GM19328 (cell line): ENCODE data around the gene CD109.
"Not testable (repeated sequence)": the region's sequence is repeated elsewhere in the genome, so short reads cannot be mapped to it uniquely, and the experiment has no call there.

Source experiments
- ATAC-seq: cut with Tn5 transposase; IDR thresholded peaks from one replicate; pipeline ENCODE4 v1.9.1; 2021; ENCODE audit warnings: mild to moderate bottlenecking, moderate library complexity; ENCODE audit not compliant: unreplicated experiment

Gene CD109

DNA sequence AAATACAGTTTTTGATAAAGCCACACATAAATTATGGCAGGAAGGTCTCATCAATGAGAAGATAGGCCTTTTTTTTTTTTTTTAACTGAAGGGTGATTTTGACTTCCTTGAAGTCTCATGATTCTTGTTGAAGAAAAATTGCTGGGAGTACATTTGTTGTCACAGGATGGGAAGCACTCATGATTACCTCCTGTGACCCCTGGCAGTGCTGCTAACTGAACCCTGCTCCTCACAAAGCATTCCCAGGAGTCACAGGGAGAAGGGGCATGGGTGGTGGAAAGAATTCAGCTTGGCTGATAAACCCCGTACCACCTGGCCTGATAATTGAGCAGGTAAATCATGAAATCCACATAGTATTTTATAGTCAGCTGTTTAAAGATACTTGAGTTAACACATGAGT lies 86.9 kb downstream of the CD109 start:
- no peak for ATAC-seq

DNA sequence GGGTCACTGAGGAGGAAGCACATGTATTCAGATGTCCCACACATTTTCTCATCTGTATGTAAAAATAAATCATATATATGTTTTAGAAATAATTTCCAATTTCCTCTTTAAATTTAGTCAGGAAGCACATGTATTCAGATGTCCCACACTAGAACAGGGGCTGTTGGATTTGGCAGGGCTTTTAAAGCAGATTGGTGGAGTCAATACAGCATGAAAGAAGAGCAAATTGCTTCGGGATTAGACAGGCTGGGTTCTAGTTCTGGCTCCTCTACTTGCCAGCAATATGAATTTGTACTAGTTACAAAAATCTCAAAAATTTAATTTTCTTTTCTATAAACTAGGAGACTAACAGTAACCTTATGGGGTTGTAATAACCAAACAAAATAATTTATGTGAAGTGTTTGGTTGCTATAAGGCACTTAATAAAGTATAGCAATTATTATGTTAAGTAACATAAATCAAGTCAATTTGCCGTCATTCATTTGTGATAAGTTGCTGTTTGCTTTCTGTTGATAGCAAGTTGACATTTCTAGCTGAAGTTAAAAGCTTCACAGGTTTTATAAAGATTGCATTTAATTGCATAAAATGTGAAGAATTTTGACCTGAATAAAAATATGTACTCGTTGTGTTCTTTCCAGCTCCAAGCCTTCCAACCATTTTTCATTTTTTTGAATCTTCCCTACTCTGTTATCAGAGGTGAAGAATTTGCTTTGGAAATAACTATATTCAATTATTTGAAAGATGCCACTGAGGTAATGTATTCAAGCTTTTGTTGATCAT lies 88.9 kb downstream of the CD109 start:
- no peak for ATAC-seq

DNA sequence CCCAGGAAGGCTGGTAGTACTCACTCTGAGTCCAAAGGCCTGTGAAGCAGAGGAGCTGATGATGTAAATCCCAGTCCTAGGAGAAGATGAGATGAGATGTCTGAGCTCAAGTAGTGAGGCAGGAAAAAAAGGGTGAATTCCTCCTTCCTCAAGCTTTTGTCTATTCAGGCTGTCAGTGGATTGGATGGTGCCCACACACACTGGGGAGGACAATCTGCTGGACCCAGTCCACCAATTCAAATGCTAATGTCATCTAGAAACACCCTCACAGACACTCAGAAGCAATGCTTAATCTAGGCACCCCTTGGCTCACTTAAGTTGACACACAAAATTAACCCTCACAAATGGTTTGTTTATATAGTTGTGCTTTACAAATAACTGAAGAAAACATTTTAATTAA lies 94.6 kb downstream of the CD109 start:
- ATAC-seq = no peak

DNA sequence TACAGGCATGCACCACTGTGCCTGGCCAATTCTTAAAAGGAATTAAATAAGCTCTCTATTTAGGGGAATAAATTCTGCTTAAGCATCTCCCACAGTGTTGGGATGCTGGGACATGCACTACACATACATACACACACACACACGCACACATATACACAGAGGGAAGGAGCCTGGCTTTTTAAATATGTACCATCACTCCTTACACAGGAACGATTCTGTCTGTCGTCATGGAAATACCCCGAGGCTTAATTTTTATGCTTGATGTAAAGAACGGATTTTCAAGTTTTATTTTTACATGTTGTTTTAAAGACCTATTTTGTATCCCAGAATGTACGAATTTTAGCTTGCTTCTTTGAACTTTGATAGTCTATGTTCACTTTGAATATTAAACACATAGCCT lies 95.3 kb downstream of the CD109 start:
- no peak for ATAC-seq

DNA sequence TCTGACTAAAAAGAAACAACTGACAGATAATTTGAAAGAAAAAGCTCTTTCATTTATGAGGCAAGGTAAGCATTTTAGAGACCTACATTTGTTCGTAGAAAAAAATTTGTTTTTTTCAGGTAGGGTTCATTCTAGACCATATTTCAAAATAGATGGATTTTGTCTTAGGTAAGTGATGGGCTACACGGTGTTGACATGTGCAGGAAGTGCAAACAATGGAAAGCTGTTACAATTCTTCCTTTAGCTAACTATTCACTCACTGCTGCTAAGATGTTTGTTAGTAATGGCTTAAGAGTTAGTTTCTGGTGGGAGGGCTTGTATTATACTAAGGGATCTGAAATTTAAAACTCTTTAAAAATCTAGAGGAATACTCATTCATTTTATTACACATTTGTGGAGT lies 96.7 kb downstream of the CD109 start:
- ATAC-seq = no peak

DNA sequence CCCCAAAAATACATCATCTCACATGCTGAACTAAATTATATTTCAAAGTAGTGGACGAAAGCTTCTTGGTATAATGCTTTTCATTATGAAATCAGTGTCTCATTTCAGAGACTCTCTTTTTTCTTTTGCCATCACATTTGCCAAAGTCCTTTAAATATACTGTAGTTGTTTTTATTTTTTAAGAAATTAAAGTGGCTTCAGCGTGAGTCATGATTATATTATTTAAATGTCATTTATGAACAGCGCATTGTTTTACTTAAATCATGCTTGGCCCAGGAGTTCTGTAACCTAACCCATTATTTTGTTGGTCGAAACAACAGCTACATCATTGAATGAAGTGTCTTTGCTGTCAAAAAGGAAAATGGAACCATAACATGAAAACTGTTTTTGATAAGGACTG lies 100.9 kb downstream of the CD109 start:
- no peak for ATAC-seq

DNA sequence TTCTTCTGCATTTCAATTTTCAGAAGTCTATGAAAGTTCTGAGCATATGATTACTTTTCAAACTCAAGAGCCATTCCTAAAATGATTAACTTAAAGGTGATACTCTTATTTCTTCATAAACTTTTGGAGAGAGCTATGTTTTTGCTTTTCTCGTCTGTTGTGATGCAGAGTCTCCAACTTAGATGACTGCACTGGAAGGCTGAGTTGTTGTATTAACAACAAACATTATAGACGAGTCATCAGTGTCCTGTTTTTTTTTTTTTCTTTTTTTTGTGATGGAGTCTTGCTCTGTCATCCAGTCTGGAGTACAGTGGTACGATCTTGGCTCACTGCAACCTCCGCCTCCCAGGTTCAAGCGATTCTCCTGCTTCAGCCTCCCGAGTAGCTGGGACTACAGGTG lies 101.9 kb downstream of the CD109 start:
- ATAC-seq = no peak

DNA sequence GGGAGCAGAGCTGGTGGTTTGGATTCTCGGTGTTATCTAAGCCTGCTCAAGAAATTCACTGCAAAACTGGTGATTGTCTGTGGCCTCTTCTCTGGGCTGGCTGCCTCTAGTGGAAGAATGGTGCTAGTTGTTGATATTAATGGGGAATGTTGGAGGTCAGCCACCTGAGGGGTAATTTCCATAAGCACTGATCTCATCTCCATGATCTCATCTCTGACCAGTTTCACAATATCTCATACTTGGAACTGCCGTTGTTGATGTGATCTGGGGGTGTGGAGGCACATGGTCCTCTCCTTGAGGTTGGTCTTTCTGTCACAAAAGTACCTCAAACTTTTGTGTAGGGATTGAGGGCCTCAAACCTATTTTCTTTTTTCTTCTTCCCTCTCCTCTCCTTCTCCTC lies 102.6 kb downstream of the CD109 start:
- peak; percentile 68 for ATAC-seq

DNA sequence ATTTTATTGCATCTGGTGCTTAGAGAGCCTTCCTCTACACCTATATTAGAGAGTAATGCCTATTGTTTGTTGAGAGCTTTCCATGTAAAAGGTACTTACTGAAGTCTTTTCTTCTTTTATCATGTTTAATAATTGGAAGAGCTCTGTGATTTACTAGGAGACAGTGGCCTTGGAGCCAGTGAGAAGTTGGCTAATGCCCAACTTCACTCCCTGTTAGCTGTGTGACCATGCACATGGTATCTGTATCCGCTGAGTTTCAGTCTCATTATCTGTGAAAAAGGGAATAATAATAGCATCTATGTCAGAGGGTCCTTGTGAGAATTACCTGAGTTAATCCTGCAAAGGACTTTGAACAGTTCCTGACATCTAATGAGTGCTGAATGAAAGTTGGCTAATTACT lies 105.0 kb downstream of the CD109 start:
- ATAC-seq = no peak

DNA sequence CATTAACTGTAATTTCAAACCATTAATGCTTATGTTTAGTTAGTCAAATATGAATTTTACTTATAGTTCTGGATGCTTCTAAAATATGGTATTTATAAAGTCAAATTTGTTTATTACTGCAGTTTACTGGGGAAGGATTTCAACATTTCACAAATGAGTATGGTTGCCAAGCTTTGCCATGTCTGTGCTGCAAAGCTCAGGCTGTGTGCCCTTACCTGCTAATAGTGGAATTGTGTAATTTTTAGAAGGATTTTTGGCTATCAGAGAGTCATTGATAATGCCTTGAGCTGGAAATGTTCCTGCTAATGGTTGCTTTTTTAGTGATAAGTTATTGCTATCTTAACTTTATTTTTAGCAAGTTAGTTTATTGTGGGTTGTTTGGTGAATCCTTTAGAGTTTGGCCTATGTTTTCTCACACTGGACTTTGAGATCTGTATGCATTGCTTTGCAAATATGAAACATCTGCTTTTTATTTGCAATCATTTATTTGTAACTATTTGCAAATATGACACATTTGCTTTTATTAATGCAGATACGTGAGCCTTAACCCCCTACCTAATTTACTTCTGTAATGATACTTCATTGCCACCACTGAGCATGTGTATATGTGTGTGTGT lies 105.8 kb downstream of the CD109 start:
- ATAC-seq = no peak

DNA sequence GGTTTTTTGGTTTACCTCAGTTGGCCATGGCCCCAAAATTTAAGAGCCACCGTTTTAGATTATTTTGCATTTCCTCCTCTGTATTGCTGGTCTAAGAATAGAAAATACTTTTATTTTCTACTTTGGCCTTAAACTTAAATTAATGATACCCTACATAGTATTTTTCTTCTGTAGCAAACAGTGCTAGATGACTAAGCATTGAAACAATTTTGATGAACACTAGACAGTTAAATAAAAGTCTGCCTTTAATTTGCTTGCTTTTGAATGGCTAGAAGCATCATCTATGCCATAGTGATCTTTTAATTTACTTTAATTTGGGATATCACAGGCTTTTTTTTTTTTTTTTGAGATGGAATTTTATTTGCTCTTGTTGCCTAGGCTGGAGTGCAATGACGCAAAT lies 106.4 kb downstream of the CD109 start:
- no peak for ATAC-seq

DNA sequence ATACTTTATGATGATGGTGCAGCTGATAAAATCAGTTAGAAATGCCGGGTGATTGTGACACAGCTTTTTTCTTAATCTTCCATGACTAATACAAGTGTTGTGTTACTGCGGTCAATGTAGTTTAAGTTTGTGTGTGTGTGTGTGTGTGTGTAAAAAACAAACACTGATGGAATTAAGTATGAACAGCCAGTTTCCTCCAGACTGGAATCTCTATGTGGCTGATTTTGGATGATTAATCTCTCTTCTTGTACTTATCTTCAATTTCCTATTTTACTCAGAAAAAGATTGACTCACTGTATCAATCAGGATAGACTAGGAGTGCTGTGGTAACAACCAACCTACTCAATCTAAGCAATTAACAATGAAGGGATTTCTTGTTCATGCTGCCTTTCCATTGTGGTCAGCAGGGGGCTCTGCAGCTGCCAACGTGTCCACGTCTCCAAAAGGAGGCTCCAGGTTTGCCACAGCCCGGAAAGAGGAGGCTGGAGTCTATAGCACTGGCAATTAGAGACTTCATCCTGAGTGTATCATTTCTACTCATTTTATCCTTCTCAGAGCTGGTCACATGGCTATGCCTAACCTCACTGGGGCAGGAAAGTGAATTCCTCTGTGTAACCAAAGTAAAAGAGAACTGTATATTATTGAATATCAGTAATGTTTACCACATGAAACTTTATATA lies 107.7 kb downstream of the CD109 start:
- ATAC-seq = no peak

DNA sequence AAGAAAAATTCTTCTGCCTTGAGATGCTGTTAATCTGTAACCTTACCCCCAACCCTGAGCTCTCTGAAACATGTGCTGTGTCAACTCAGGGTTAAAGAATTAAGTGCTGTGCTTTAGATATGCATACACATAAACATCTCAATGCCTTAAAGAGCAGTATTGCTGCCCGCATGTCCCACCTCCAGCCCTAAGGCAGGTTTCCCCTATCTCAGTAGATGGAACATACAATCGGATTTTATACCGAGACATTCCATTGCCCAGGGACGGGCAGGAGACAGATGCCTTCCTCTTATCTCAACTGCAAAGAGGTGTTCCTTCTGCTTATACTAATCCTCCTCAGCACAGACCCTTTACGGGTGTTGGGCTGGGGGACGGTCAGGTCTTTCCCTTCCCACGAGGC lies 109.2 kb downstream of the CD109 start:
- ATAC-seq = not testable (repeated sequence)

DNA sequence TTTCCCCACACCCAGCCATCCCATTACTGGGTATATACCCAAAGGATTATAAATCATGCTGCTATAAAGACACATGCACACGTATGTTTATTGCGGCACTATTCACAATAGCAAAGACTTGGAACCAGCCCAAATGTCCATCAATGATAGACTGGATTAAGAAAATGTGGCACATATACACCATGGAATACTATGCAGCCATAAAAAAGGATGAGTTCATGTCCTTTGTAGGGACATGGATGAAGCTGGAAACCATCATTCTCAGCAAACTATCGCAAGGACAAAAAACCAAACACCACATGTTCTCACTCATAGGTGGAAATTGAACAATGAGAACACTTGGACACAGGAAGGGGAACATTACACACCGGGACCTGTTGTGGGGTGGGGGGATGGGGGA lies 110.0 kb downstream of the CD109 start:
- not testable (repeated sequence) for ATAC-seq

DNA sequence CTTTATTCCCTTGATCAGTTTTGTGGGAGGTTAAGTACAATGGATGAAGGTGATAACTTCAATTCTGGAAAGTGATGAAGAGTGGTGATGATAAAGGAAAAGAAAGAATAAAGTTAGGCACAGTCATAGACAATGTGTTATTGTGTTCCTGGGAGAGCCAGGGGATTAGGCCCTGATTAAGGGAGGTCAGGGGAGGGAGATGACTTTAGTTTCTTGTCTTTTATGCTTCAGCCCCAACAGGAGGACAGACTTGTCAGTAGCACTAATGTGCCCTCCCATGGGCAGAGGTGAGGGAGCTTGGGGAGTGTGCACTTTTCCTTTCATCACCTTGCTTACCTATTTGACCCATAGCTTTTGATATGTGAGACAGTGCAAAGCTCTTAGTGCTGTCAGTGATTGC lies 115.7 kb downstream of the CD109 start:
- no peak for ATAC-seq

DNA sequence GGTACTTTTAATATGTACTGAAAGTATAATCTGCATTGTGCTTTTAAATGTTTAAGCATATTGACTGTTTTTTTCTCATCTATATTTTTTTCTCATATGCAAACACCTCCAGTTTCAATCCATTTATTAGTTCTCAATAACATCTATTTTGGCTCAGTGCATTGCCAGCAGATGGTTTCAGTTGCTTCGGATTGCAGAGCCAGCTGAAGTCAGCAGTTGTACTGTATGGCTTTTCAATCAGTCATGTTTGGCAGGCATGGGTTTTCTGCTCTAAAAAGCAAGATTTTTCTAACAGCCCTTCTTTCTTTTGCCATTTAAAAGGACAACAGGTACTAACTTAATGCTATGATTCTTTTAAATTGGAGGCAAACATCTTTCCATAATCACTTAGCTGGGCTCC lies 121.2 kb downstream of the CD109 start:
- no peak for ATAC-seq

DNA sequence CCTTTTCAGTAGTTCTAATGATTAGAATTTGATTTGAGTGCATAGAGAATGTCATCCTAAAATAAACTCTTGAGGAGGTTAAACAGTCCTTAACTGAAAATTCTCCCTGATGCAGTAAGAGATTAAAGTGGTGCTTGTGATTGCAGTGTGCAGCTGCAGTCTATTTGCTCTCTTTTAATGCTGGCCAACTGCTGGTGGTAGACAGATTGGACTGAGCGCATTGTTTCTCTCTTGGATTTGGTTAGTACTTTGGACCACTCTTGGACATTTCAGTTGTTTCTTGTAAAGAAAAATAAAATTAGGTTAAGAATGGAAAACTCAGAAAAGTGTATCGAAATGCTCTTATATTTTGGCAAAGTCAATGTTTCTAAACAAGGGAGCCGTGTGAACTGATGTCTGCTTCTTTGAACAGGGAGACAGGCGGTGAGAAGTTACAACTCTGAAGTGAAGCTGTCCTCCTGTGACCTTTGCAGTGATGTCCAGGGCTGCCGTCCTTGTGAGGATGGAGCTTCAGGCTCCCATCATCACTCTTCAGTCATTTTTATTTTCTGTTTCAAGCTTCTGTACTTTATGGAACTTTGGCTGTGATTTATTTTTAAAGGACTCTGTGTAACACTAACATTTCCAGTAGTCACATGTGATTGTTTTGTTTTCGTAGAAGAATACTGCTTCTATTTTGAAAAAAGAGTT lies 127.2 kb downstream of the CD109 start:
- ATAC-seq = no peak

DNA sequence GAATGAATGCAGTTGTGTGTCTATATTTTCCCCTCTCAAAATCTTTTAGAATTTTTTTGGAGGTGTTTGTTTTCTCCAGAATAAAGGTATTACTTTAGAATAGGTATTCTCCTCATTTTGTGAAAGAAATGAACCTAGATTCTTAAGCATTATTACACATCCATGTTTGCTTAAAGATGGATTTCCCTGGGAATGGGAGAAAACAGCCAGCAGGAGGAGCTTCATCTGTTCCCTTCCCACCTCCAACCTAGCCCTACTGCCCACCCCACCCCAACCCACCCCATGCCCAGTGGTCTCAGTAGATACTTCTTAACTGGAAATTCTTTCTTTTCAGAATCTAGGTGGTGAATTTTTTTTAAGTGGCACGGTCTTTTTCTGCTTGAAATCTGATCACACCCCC lies 127.8 kb downstream of the CD109 start:
- ATAC-seq = no peak

DNA sequence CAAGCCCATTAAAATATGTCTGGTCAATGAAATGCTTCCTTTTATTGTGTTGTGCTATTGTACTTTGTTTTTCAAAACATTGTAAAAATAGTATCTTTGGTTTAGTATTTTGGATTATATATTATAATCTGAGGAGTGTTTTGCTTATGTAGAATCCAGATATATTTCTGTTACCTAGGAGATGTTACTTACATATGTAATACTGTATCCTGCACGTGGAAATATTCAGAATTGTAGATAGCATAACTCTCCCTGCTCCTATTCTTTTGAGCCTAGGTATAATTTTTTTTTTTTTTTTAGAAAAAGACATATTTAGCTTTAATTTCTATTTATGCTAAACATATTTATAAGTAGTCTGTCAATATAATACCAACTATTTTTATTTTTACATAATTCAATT lies 130.6 kb downstream of the CD109 start:
- no peak for ATAC-seq

DNA sequence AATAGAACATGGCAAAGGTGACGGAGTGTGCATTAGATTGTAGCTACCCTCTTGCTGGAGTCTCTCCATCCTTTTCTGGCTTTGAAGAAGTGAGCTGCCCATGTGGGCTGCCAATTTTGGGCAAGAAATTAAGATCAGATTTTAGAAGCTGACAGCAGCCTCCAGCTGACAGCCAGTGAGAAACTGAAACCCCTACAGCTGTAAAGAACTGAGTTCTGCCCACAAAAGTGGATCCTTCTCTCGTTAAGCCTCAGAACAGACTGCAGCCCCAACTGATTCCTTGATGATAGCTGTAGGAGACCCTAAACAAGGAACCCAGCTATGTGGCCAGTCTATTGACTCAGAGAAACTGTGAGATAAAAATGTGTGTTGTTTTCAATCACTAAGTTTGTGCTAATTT lies 134.1 kb downstream of the CD109 start:
- ATAC-seq = no peak

DNA sequence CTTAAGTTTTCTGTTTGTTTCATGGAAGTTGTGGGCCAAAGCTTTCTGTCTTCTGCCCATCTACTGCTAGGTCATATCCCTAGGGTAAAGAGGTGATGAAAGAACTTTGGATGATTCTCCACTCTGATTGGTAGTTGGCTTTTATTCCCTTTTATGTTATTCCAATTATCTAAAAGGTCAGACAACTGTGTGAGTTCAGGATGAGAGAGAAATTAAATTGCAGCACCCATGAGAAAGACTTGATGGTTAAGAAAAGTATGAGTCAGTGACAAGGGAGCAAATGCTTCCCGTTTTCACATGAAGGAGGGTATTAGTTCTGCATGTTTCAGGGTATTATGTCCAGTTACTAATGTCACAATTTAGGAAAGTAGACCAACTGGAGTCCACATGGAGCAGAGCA lies 136.3 kb downstream of the CD109 start:
- ATAC-seq = no peak

DNA sequence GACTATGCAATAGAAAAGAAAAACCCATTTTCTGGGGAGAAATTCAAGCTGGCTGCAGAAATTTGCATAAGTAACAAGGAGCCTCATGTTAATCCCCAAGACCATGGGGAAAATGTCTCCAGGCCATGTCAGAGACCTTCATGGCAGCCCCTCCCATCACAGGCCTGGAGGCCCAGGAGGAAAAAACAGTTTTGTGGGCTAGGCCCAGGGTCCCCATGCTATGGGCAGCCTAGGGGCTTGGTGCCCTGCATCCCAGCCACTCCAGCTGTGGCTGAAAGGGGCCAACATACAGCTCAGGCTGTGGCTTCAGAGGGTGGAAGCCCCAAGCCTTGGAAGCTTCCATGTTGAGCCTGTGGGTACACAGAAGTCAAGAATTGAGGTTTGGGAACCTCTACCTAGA lies 148.7 kb downstream of the CD109 start:
- not testable (repeated sequence) for ATAC-seq
